Cardiac muscle cell (in vitro differentiated cells and primary cell): ENCODE data around the gene MAP3K4. TPM values are rescaled to one million over a fixed set of nuclear protein-coding genes. Genes with fewer than 3 reads are reported as not detected.

ENCODE experiments used
- DNase-seq, 2 donors: peaks; one replicate each; pipeline versions ENCODE4 v3.0.0 to v3.0.0-alpha.2; 2010 to 2017; ENCODE audit warnings: low read depth in 1 of 2, low spot score in 1 of 2
- H3K27ac ChIP-seq: fragments of 200-600 bp; sonication (generic); 2 replicates; pipeline ENCODE4 v1.5.1; 2016
- H3K27me3 ChIP-seq: fragments of 200-600 bp; sonication (generic); 2 replicates; pipeline ENCODE4 v1.6.0; 2016; ENCODE audit warnings: control low read depth
- H3K36me3 ChIP-seq: fragments of 200-600 bp; sonication (generic); 2 replicates; pipeline ENCODE4 v1.5.1; 2016; ENCODE audit warnings: control low read depth
- H3K4me1 ChIP-seq: fragments of 200-600 bp; sonication (generic); 2 replicates; pipeline ENCODE4 v1.8.1; 2017; ENCODE audit warnings: low read depth, mild to moderate bottlenecking, mixed run types
- H3K4me3 ChIP-seq: fragments of 200-600 bp; sonication (generic); 2 replicates; pipeline ENCODE4 v1.5.1; 2016; ENCODE audit warnings: mild to moderate bottlenecking
- H3K9me3 ChIP-seq: fragments of 200-600 bp; sonication (generic); 2 replicates; pipeline ENCODE4 v1.5.1; 2017; ENCODE audit warnings: low read depth, mild to moderate bottlenecking, control low read depth
- CTCF ChIP-seq: IDR thresholded peaks from 2 replicates; pipeline ENCODE4 v1.5.1; 2012; ENCODE audit warnings: low read depth, mild to moderate bottlenecking, low read length
- polyA plus RNA-seq: library from polyadenylated mRNA; unstranded; fragments of >200 nt; fragmentation: Nextera tagmentation; extraction: Ambion mirVana; gene quantifications from 2 replicates; pipeline ENCODE4 v1.2.1, GENCODE V29; 2016
- total RNA-seq: library from RNA; depleted of rRNA; stranded (reverse); fragments of >200 nt; gene quantifications from 2 replicates; pipeline ENCODE4 v1.2.3, GENCODE V29; 2016

The MAP3K4 gene
- total and polyA plus RNA-seq, 2 experiments from 2014 or later: 14.5 to 36.4 TPM

DNA sequence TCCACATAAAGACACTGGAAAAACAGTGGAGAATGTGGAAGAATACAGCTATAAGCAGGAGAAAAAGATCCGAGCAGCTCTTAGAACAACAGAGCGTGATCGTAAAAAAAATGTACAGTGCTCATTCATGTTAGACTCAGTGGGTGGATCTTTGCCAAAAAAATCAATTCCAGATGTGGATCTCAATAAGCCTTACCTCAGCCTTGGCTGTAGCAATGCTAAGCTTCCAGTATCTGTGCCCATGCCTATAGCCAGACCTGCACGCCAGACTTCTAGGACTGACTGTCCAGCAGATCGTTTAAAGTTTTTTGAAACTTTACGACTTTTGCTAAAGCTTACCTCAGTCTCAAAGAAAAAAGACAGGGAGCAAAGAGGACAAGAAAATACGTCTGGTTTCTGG, 57.1 kb downstream of the MAP3K4 start:
- no peak overlapping the region for H3K27ac ChIP-seq
- H3K36me3 ChIP-seq: peaks cover 4% of the 10 kb centered on the region
- H3K27me3 ChIP-seq: no peaks in the 10 kb centered on the region
- H3K4me3 ChIP-seq: no peak overlapping the region
- no peaks in the 10 kb centered on the region for H3K9me3 ChIP-seq
- DNase-seq: peak in 1 of 2 donors; percentile 56
- TF ChIP-seq CTCF: no peak
- H3K4me1 ChIP-seq: no peaks in the 10 kb centered on the region

DNA sequence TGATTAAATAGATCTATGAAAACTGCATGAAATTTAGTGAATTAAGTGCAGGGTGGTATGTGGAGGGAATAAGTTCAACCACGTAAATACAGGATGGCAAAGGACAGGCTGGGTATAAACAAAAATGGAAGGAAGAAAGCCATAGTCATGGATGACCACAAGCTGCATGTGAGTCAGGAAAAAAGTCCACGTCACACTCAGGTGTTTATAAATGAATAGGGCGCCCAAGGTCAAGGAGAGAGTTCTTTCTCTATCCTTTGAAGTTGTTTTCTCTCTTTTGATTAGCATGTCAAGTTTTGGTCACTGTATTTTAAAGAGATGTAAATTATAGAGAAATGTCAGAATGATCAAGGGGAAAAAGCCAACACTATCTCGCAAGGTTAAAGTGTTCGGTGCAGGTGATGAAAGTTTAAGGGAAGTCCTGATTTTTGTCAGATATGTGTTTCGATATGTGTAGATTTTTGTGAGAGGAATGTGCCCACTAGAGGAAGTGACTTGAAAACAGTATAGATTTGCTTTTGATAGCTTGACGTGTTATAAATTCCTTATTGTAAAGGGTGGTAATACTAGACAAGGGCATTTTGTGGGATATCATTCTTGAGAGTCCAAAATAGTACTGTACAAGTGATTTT, 58.7 kb downstream of the MAP3K4 start:
- peaks cover 4% of the 10 kb centered on the region for H3K36me3 ChIP-seq
- H3K4me3 ChIP-seq: no peak overlapping the region
- no peak for TF ChIP-seq CTCF
- peak overlapping the region; percentile 13 for H3K27ac ChIP-seq
- no peaks in the 10 kb centered on the region for H3K9me3 ChIP-seq
- no peak for DNase-seq
- no peaks in the 10 kb centered on the region for H3K4me1 ChIP-seq
- H3K27me3 ChIP-seq: no peaks in the 10 kb centered on the region

DNA sequence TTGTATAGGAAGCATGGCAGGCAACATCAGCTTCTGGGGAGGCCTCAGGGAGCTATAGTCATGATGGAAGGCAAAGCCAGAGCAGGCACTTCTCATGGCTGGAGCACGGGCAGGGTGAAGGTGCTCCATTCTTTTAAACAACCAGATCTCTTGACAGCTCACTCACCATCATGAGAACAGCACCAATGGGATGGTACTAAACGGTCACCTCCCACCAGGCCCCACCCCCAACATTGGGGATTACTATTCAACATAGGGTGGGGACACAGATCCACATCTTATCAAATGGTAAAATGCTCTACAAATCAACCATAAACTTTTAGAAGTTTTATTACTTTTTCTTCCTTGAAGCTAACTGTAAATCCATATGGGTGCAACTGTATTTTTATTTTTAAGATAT, 61.5 kb downstream of the MAP3K4 start:
- peaks cover 4% of the 10 kb centered on the region for H3K36me3 ChIP-seq
- no peak for TF ChIP-seq CTCF
- H3K4me3 ChIP-seq: no peak overlapping the region
- no peaks in the 10 kb centered on the region for H3K4me1 ChIP-seq
- DNase-seq: no peak
- H3K27ac ChIP-seq: no peak overlapping the region
- no peaks in the 10 kb centered on the region for H3K27me3 ChIP-seq
- no peaks in the 10 kb centered on the region for H3K9me3 ChIP-seq

GRCh38 chr6:161054876-161055275, 63.3 kb downstream of the MAP3K4 start:
- Histone ChIP-seq H3K4me1 (no peaks in the 10 kb centered on the region), H3K27ac (no peak overlapping the region), H3K27me3 (no peaks in the 10 kb centered on the region), H3K4me3 (no peak overlapping the region), H3K36me3 (no peaks in the 10 kb centered on the region), H3K9me3 (no peaks in the 10 kb centered on the region)
- TF ChIP-seq CTCF: no peak
- no peak for DNase-seq

DNA sequence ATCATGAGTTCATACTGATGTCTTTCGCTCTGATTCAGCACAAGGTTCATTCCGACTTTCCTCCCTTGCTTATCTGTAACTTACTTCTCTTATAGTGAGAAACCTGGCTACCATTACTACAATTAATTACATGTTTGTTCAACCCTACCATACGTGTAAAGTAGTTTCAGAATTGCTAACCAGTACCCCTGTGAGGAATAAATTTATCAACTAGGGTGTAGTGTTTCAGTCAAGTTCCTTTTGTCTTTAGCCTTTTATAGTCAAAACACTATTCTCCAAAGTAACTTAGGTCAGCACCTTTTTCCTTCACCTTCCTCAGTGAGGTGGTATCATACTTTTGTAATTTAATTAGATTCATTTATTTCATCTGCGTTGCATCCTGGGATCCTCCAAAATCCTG, 64.9 kb downstream of the MAP3K4 start:
- no peaks in the 10 kb centered on the region for H3K9me3 ChIP-seq
- TF ChIP-seq CTCF: no peak
- peak overlapping the region; percentile 26 for H3K27ac ChIP-seq
- no peak for DNase-seq
- no peaks in the 10 kb centered on the region for H3K4me1 ChIP-seq
- no peaks in the 10 kb centered on the region for H3K27me3 ChIP-seq
- no peaks in the 10 kb centered on the region for H3K36me3 ChIP-seq
- H3K4me3 ChIP-seq: no peak overlapping the region
